Measurements from ENCODE around the gene WASF2. TPM values are rescaled to one million over a fixed set of nuclear protein-coding genes. Genes with fewer than 3 reads are reported as not detected.
A peak's percentile ranks its signal among the peaks of the same experiment; 100 is the strongest.

The WASF2 gene
- total RNA-seq, 2 donors from 2014 or later: 146 to 197 TPM

- Mint-ChIP-seq H3K27me3 (ENCODE audit: low read depth) (no peaks in the 10 kb centered on the region), H3K36me3 (ENCODE audit: insufficient read depth in 2 of 2) (no peaks in the 10 kb centered on the region), H3K27ac (no peak overlapping the region), H3K9me3 (no peaks in the 10 kb centered on the region), H3K4me1 (ENCODE audit: low read depth) (peaks cover 16% of the 10 kb centered on the region), H3K4me3 (no peak overlapping the region)
- ATAC-seq (replicated peaks in 1 of 2): no peak
- DNase-seq: no peak
Observed at GRCh38 chr1:27372022-27372807, 117.8 kb downstream of the WASF2 start.

- H3K27ac Mint-ChIP-seq: no peak overlapping the region
- no peak overlapping the region for H3K4me3 Mint-ChIP-seq
- peaks cover 34% of the 10 kb centered on the region for H3K4me1 Mint-ChIP-seq (ENCODE audit: low read depth)
- H3K9me3 Mint-ChIP-seq: no peaks in the 10 kb centered on the region
- no peaks in the 10 kb centered on the region for H3K36me3 Mint-ChIP-seq (ENCODE audit: insufficient read depth in 2 of 2)
- no peak for ATAC-seq (replicated peaks in 1 of 2)
- no peaks in the 10 kb centered on the region for H3K27me3 Mint-ChIP-seq (ENCODE audit: low read depth)
- DNase-seq: no peak
Observed at GRCh38 chr1:27368869-27369582, 120.9 kb downstream of the WASF2 start.

GRCh38 chr1:27367160-27367650 lies 122.8 kb downstream of the WASF2 start:
- H3K27ac Mint-ChIP-seq: no peak overlapping the region
- no peaks in the 10 kb centered on the region for H3K27me3 Mint-ChIP-seq (ENCODE audit: low read depth)
- no peak for DNase-seq
- peaks cover 34% of the 10 kb centered on the region for H3K4me1 Mint-ChIP-seq (ENCODE audit: low read depth)
- peak overlapping the region; percentile 77 to 78 for H3K4me3 Mint-ChIP-seq
- no peaks in the 10 kb centered on the region for H3K9me3 Mint-ChIP-seq
- ATAC-seq (replicated peaks in 1 of 2): no peak
- H3K36me3 Mint-ChIP-seq (ENCODE audit: insufficient read depth in 2 of 2): no peaks in the 10 kb centered on the region

- peak within 1 kb of the TSS; percentile 95 to 96 for H3K4me3 Mint-ChIP-seq
- H3K9me3 Mint-ChIP-seq: no peaks in the 10 kb centered on the region
- no peaks in the 10 kb centered on the region for H3K27me3 Mint-ChIP-seq (ENCODE audit: low read depth)
- H3K27ac Mint-ChIP-seq: peak within 1 kb of the TSS; percentile 68
- peak; percentile 64 to 73 for DNase-seq
- no peaks in the 10 kb centered on the region for H3K36me3 Mint-ChIP-seq (ENCODE audit: insufficient read depth in 2 of 2)
- H3K4me1 Mint-ChIP-seq (ENCODE audit: low read depth): peaks cover 34% of the 10 kb centered on the region
- peak; percentile 56 to 59 for ATAC-seq (replicated peaks in 1 of 2)
Observed at GRCh38 chr1:27366411-27367159, 123.4 kb downstream of the WASF2 start, which contains the start of gene MAP3K6. MAP3K6 (minus strand) TSS chr1:27366961; CDS start chr1:27366597, 364 bp downstream.

- DNase-seq (peak; percentile 89 to 92), ATAC-seq (replicated peaks in 1 of 2) (peak; percentile 79 to 83)
- no peaks in the 10 kb centered on the region for H3K9me3 Mint-ChIP-seq
- no peaks in the 10 kb centered on the region for H3K27me3 Mint-ChIP-seq (ENCODE audit: low read depth)
- peak overlapping the region; percentile 95 to 96 for H3K4me3 Mint-ChIP-seq
- H3K4me1 Mint-ChIP-seq (ENCODE audit: low read depth): peaks cover 34% of the 10 kb centered on the region
- peak overlapping the region; percentile 68 for H3K27ac Mint-ChIP-seq
- H3K36me3 Mint-ChIP-seq (ENCODE audit: insufficient read depth in 2 of 2): no peaks in the 10 kb centered on the region
Observed at GRCh38 chr1:27366113-27366410, 123.9 kb downstream of the WASF2 start.

- ATAC-seq (replicated peaks in 1 of 2) (peak; percentile 74 to 75), DNase-seq (peak; percentile 75 to 78)
- H3K4me3 Mint-ChIP-seq: peak overlapping the region; percentile 95 to 96
- no peaks in the 10 kb centered on the region for H3K9me3 Mint-ChIP-seq
- peak overlapping the region; percentile 68 for H3K27ac Mint-ChIP-seq
- H3K4me1 Mint-ChIP-seq (ENCODE audit: low read depth): peaks cover 34% of the 10 kb centered on the region
- H3K36me3 Mint-ChIP-seq (ENCODE audit: insufficient read depth in 2 of 2): no peaks in the 10 kb centered on the region
- no peaks in the 10 kb centered on the region for H3K27me3 Mint-ChIP-seq (ENCODE audit: low read depth)
Observed at GRCh38 chr1:27365372-27366112, 124.4 kb downstream of the WASF2 start.

- peaks cover 3% of the 10 kb centered on the region for H3K27me3 Mint-ChIP-seq (ENCODE audit: low read depth)
- peaks cover 35% of the 10 kb centered on the region for H3K4me1 Mint-ChIP-seq (ENCODE audit: low read depth)
- ATAC-seq (replicated peaks in 1 of 2): peak in 1 of 2 donors; percentile 37
- no peaks in the 10 kb centered on the region for H3K9me3 Mint-ChIP-seq
- no peak overlapping the region for H3K27ac Mint-ChIP-seq
- DNase-seq: no peak
- H3K36me3 Mint-ChIP-seq (ENCODE audit: insufficient read depth in 2 of 2): no peaks in the 10 kb centered on the region
- H3K4me3 Mint-ChIP-seq: peak overlapping the region; percentile 95 to 96
Observed at GRCh38 chr1:27364696-27365371, 125.1 kb downstream of the WASF2 start.

GRCh38 chr1:27363766-27364695 lies 125.9 kb downstream of the WASF2 start:
- no peak for ATAC-seq (replicated peaks in 1 of 2)
- Mint-ChIP-seq H3K36me3 (ENCODE audit: insufficient read depth in 2 of 2) (no peaks in the 10 kb centered on the region), H3K9me3 (no peaks in the 10 kb centered on the region), H3K27me3 (ENCODE audit: low read depth) (peaks cover 6% of the 10 kb centered on the region), H3K4me3 (peak overlapping the region in 1 of 2 donors; percentile 4), H3K27ac (no peak overlapping the region), H3K4me1 (ENCODE audit: low read depth) (peaks cover 35% of the 10 kb centered on the region)
- DNase-seq: no peak

GRCh38 chr1:27361553-27361952 lies 128.4 kb downstream of the WASF2 start:
- Mint-ChIP-seq H3K4me3 (peak overlapping the region in 1 of 2 donors; percentile 7), H3K27ac (no peak overlapping the region), H3K9me3 (no peaks in the 10 kb centered on the region), H3K4me1 (ENCODE audit: low read depth) (peaks cover 43% of the 10 kb centered on the region), H3K36me3 (ENCODE audit: insufficient read depth in 2 of 2) (no peaks in the 10 kb centered on the region), H3K27me3 (ENCODE audit: low read depth) (peaks cover 6% of the 10 kb centered on the region)
- ATAC-seq (replicated peaks in 1 of 2) (no peak), DNase-seq (no peak)

GRCh38 chr1:27361044-27361402 lies 128.9 kb downstream of the WASF2 start:
- H3K9me3 Mint-ChIP-seq: no peaks in the 10 kb centered on the region
- peaks cover 43% of the 10 kb centered on the region for H3K4me1 Mint-ChIP-seq (ENCODE audit: low read depth)
- peaks cover 6% of the 10 kb centered on the region for H3K27me3 Mint-ChIP-seq (ENCODE audit: low read depth)
- peak overlapping the region; percentile 70 to 76 for H3K4me3 Mint-ChIP-seq
- ATAC-seq (replicated peaks in 1 of 2): no peak
- no peaks in the 10 kb centered on the region for H3K36me3 Mint-ChIP-seq (ENCODE audit: insufficient read depth in 2 of 2)
- no peak for DNase-seq
- no peak overlapping the region for H3K27ac Mint-ChIP-seq
